Amygdala (tissue), 56 donors: ENCODE results near the gene LGR5.
"Not testable (repeated sequence)": the region's sequence is repeated elsewhere in the genome, so short reads cannot be mapped to it uniquely, and the experiment has no call there.

ENCODE experiments used
- DNase-seq, 56 donors: peaks; one replicate each; lab custom pipeline; 2025; lab: John Stamatoyannopoulos, UW

LGR5 gene

GRCh38 chr12:71465796-71466195 lies 26.2 kb downstream of the LGR5 start:
- no peak for DNase-seq

GRCh38 chr12:71469258-71469750 lies 29.7 kb downstream of the LGR5 start:
- peak in 1 of 56 donors; percentile 1 for DNase-seq

DNA sequence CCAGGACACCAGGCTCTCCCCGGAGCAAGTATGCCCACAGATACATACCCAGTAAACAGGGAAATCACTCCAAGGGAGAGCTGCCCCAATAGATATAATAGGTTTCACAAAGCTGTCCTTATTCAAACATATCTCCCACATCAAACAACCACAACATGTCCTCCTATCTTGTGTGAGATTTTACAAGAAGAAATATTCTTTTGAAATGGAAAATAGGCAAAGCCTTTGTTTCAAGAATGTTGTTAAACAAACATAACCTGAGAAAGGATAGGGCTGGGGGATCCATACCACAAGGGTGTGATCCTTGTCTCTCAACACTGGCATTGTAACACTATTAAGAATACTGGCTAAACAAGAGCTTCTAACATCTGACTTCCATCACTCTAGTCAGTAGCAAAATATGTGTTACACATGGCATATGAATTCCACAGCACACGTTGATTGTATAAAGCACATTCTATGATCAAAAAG lies 32.9 kb downstream of the LGR5 start:
- DNase-seq, result no peak

GRCh38 chr12:71474791-71475190 lies 35.2 kb downstream of the LGR5 start:
- no peak for DNase-seq

GRCh38 chr12:71475280-71475679 lies 35.7 kb downstream of the LGR5 start:
- DNase-seq, result peak in 4 of 56 donors; percentile 6 to 21 (median 12)

DNA sequence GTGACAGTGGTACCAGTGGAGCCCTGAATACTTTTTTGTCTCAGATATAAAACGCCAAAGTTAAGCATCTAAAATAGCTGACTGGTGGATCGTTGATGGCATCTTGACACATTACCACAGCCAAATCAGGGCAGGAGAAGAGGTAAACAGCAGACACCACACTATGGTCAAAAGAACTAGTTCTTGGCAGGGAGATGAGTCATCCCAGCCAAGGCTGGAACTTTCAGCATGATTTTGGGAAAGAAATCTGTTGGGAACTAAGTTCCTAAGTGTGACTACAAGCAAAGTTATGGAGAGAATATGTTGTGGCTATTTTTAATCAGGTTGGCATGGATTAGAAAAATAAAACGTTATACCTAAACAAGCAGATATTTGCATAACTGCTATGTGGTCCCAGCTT lies 36.9 kb downstream of the LGR5 start:
- no peak for DNase-seq

- no peak for DNase-seq
Observed at GRCh38 chr12:71477609-71478008, 38.0 kb downstream of the LGR5 start.

- DNase-seq, result no peak
Observed at GRCh38 chr12:71478270-71478669, 38.7 kb downstream of the LGR5 start.

- no peak for DNase-seq
Observed at GRCh38 chr12:71484272-71484905, 44.8 kb downstream of the LGR5 start.

- not testable (repeated sequence) for DNase-seq
Observed at GRCh38 chr12:71490844-71491243, 51.2 kb downstream of the LGR5 start.

GRCh38 chr12:71492604-71493003 lies 53.0 kb downstream of the LGR5 start:
- no peak for DNase-seq

- DNase-seq, result no peak
Observed at GRCh38 chr12:71499834-71500233, 60.2 kb downstream of the LGR5 start.

DNA sequence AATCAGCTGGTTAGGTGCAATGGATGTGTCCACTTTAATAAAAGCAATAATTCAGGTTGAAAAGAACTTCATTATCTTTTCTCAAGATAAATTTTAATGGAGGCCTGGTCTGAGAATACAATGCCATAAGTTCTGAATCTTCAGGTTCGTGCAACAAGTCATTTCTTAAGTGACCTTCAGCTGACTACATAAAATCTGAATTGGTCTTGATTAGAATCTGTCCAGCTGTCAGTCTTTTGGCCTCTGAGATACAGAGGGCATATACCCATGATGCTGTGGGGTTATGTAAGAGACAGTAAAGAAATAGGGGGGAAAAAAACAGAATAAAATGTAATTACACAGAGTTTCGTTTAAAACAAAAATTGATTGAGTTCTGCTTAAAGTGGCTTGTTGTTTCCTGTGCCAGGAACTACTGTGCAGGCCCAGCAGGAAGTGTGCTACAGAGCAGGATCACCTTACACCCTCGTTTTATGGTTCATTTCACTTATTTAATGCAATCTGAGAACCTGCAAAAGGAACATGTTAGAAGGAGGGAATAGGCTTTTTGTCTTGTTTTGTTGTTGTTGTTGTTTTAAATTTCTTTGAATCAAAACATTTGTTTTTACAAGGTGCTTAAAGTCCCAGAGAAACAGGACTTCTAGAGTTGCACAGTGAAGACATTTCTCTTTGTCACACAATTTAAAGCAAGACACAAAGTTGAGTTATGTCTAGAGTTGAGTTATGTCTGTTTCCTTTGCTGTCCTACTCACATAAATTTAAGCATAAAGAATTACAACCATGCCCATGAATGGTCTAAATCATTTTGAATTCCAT lies 64.2 kb downstream of the LGR5 start:
- no peak for DNase-seq

- no peak for DNase-seq
Observed at GRCh38 chr12:71504476-71504875, 64.9 kb downstream of the LGR5 start.

GRCh38 chr12:71509705-71510104 lies 70.1 kb downstream of the LGR5 start:
- DNase-seq, result no peak

GRCh38 chr12:71517145-71517846 lies 77.7 kb downstream of the LGR5 start:
- no peak for DNase-seq

DNA sequence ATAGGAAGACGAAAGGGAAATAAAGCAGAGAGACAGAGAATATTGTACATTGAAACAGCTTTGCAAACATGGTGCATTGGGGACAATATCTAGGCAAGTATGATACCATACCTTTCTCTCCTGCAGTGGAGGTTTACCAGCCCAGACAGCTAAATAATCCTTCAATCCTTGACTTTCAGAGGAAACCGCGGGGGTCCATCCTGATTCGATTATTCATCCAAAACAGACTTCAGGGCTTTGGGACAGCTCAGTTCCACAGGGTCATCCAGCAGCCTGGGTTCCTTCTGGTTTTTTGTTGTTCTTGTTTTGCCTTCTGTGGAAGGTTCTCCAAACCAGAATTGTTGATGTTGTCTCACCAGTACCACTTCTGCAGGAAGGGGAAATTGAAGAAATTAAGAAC lies 81.5 kb downstream of the LGR5 start:
- no peak for DNase-seq

- DNase-seq, result no peak
Observed at GRCh38 chr12:71524626-71525025, 85.0 kb downstream of the LGR5 start.

GRCh38 chr12:71533703-71534102 lies 94.1 kb downstream of the LGR5 start:
- DNase-seq, result no peak

- DNase-seq, result no peak
Observed at GRCh38 chr12:71536279-71536938, 96.8 kb downstream of the LGR5 start.
